Breast epithelium (tissue), 4 donors: ENCODE measurements around the gene CAMK2B. TPM values are rescaled to one million over a fixed set of nuclear protein-coding genes. Genes with fewer than 3 reads are reported as not detected.
A peak's percentile ranks its signal among the peaks of the same experiment; 100 is the strongest.

Experiments
- DNase-seq, 2 donors: peaks; one replicate each; pipeline ENCODE4 v3.0.0-alpha.2; 2019; ENCODE audit warnings: low spot score in 2 of 2
- H3K27ac ChIP-seq, 2 donors: fragments of 200-600 bp; sonication (generic) in 1 of 2; one replicate each; pipeline ENCODE4 v1.5.1; 2016 to 2019; ENCODE audit warnings: mild to moderate bottlenecking in 1 of 2
- H3K27me3 ChIP-seq, 2 donors: fragments of 200-600 bp; sonication (generic) in 1 of 2; one replicate each; pipeline versions ENCODE4 v1.5.1 to v1.6.0; 2017 to 2019; ENCODE audit warnings: control low read depth in 1 of 2, mild to moderate bottlenecking in 1 of 2
- H3K36me3 ChIP-seq: fragments of 200-600 bp; one replicate; pipeline ENCODE4 v1.5.1; 2019
- H3K4me1 ChIP-seq, 2 donors: fragments of 200-600 bp; sonication (generic); one replicate each; pipeline ENCODE4 v1.5.1; 2016 to 2019; ENCODE audit warnings: control low read depth in 1 of 2
- H3K4me3 ChIP-seq, 3 donors: fragments of 200-600 bp; sonication (generic); 1 replicate in 2 of 3; 2 replicates in 1 of 3; pipeline ENCODE4 v1.5.1; 2016 to 2019; ENCODE audit warnings: mild to moderate bottlenecking in 3 of 3, moderate library complexity in 2 of 3
- H3K9me3 ChIP-seq, 2 donors: fragments of 200-600 bp; sonication (generic) in 1 of 2; one replicate each; pipeline ENCODE4 v1.5.1; 2016 to 2019; ENCODE audit warnings: control low read depth in 1 of 2
- POLR2A ChIP-seq: fragments of 450-650 bp; IDR thresholded peaks from one replicate; pipeline ENCODE4 v1.6.1; 2016; ENCODE audit warnings: antibody characterized with exemption, mild to moderate bottlenecking, moderate library complexity
- POLR2AphosphoS5 ChIP-seq, 3 donors: sonication (generic); formaldehyde crosslinking; IDR thresholded peaks; one replicate each; pipeline ENCODE4 v1.6.1; 2017; ENCODE audit warnings: antibody characterized with exemption in 3 of 3
- intact Hi-C: fragments of 100-400 bp; cut with DNase I; formaldehyde crosslinking; loops from one replicate; pipeline ENCODE4 v1.15.1; 2023; ENCODE audit warnings: low total_unique reads
- total RNA-seq, 3 donors: library from RNA; depleted of rRNA; stranded (reverse); fragments of >200 nt; gene quantifications; one replicate each; pipeline ENCODE4 v1.1.0, GENCODE V29; 2016
- TF ChIP-seq, protein P1 (sequence below), 3 donors: fragments of 450-650 bp; IDR thresholded peaks; one replicate each; pipeline ENCODE4 v1.5.1; 2016 to 2017; ENCODE audit warnings: antibody characterized with exemption in 3 of 3, mild to moderate bottlenecking in 3 of 3, moderate library complexity in 3 of 3

CAMK2B gene
- total RNA-seq, 3 donors from 2014 or later, result 2.0 to 9.2 TPM; not detected in 1

DNA sequence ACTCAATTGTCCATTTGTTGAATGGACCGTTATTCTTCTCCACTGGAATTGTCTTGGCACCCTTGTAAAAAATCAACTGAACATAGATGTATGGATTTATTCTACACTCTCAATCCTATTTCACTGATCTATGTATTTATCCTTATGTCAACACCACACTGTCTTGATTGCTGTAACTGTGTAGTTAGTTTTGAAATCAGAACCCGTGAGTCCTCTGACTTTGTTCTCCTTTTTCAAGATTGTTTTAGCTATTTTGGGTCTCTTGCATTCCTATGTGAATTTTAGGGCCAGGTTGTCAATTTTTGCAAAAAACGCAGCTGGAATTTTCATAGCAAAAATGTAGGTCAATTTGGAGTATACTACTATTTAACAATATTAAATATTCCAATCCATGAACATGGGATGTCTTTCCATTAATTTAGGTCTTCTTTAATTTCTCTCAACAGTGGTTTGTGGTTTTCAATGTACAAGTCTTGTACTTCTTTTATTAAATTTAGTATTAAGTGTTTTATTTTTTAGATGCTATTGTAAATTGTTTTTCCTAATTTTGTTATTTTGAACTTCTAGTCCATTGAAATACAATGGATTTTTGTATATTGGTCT lies 10.0 kb downstream of the CAMK2B start:
- Histone ChIP-seq H3K4me1 (no peaks in the 10 kb centered on the region), H3K36me3 (no peaks in the 10 kb centered on the region), H3K27ac (no peak overlapping the region), H3K9me3 (peaks cover 0 to 8% of the 10 kb centered on the region in 2 donors), H3K27me3 (no peaks in the 10 kb centered on the region), H3K4me3 (no peak overlapping the region)
- TF ChIP-seq POLR2AphosphoS5 (IDR thresholded peaks at IDR 0.05), result no peak
- TF ChIP-seq, protein P1, sequence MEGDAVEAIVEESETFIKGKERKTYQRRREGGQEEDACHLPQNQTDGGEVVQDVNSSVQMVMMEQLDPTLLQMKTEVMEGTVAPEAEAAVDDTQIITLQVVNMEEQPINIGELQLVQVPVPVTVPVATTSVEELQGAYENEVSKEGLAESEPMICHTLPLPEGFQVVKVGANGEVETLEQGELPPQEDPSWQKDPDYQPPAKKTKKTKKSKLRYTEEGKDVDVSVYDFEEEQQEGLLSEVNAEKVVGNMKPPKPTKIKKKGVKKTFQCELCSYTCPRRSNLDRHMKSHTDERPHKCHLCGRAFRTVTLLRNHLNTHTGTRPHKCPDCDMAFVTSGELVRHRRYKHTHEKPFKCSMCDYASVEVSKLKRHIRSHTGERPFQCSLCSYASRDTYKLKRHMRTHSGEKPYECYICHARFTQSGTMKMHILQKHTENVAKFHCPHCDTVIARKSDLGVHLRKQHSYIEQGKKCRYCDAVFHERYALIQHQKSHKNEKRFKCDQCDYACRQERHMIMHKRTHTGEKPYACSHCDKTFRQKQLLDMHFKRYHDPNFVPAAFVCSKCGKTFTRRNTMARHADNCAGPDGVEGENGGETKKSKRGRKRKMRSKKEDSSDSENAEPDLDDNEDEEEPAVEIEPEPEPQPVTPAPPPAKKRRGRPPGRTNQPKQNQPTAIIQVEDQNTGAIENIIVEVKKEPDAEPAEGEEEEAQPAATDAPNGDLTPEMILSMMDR (IDR thresholded peaks at IDR 0.05), result no peak
- no peak for TF ChIP-seq POLR2A
- intact Hi-C loops, result no loop called here
- no peak for DNase-seq

DNA sequence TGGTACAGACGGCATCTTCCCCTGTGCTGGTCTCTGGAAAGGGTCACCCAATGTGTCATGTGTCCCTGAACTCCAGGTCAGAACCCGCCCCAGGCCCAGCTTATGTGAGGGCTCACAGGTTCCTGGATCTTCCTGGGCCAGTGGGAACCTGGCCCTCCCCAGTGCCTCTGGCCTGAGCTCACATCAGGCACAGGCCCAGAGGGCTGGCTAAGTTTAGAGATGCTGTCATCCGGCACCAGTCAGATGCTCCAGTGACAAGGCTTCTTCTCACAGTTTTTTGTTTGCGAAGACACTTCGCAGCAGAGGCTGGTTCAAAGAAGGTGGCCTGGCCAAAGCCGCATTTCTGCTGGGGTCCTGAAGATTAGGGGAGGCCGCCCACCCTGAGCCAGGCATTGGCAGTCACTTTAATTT lies 11.8 kb downstream of the CAMK2B start:
- Histone ChIP-seq H3K36me3 (no peaks in the 10 kb centered on the region), H3K27me3 (no peaks in the 10 kb centered on the region), H3K27ac (no peak overlapping the region), H3K9me3 (peaks cover 0 to 8% of the 10 kb centered on the region in 2 donors), H3K4me3 (no peak overlapping the region), H3K4me1 (no peaks in the 10 kb centered on the region)
- TF ChIP-seq, protein P1 (IDR thresholded peaks at IDR 0.05), result no peak
- no peak for TF ChIP-seq POLR2A
- TF ChIP-seq POLR2AphosphoS5 (IDR thresholded peaks at IDR 0.05), result no peak
- intact Hi-C loops, result no loop called here
- peak; percentile 2 to 31 for DNase-seq

DNA sequence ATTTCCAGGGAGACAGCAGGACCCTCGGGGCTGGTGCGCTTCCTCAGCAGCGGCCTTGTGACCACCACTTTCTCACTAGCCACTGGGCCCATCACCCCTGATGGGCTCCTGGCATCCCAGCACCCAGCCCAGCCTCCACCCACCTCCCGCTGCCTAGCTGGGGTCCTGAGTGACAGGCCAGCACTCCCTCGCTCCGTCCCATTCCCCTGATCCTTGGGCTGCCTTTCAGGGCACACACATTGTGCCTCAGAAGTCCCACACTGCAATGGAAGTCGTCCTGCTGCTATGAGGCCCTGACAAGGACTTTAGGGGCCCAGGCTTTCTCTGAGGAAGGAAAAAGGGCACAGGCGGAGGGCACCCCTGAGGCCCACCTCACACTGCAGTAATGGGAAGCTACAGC lies 12.4 kb downstream of the CAMK2B start:
- Histone ChIP-seq H3K4me1 (no peaks in the 10 kb centered on the region), H3K27me3 (no peaks in the 10 kb centered on the region), H3K27ac (no peak overlapping the region), H3K36me3 (no peaks in the 10 kb centered on the region), H3K4me3 (no peak overlapping the region), H3K9me3 (peaks cover 0 to 8% of the 10 kb centered on the region in 2 donors)
- DNase-seq, result peak; percentile 9 to 38
- intact Hi-C loops, result no loop called here
- TF ChIP-seq, protein P1 (IDR thresholded peaks at IDR 0.05), result no peak
- no peak for TF ChIP-seq POLR2AphosphoS5 (IDR thresholded peaks at IDR 0.05)
- TF ChIP-seq POLR2A, result no peak

DNA sequence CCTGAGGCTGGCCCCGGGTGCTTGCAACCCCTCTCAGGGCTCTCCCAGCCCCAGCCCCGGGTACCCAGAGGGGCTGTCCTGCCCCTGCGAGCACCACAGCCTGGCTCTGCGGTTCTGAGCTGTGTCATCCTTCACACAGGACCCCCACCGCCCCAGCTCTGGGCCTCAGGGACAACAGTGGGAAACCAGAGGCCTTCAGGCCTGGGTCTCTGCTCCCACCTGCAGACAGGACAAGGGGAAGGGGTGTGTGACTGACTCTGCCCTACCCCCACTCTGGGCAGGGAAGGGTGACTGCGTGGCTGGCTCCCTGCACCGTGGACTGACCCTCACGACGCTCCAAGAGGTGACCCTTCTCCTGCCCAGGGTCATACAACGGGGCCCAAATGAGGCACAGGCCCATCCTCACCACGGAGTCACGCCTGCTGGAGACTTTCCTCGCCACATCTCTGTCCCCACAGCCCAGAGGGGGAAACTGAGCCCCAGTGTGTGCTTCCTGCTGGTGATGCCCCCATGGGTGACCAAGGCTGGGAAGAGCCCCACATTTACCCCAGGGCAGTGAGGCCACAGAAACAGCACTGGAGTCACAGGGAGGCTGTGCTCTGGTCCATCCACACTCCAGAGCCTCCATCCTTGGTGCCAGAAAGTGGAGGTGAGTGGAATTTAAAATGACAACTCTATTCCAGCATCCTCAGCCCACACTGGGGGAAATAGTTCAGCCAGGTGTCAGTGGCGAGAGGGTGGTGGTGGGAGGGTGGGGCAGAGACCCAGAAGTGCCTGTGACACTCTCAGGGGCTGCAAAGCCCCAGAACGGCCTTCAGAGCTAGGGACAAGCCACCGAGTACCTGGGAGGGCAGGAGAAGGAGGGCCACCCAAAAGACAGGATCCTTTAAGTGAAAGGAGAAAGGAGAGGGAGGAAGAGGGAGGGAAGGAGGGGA lies 13.6 kb downstream of the CAMK2B start:
- TF ChIP-seq, protein P1 (IDR thresholded peaks at IDR 0.05), result no peak
- TF ChIP-seq POLR2A, result no peak
- no peak for TF ChIP-seq POLR2AphosphoS5 (IDR thresholded peaks at IDR 0.05)
- H3K4me3 ChIP-seq, result no peak overlapping the region

More for the DNA sequence above, 13.6 kb downstream of the CAMK2B start:
- no peaks in the 10 kb centered on the region for H3K36me3 ChIP-seq
- H3K27ac ChIP-seq, result no peak overlapping the region
- H3K27me3 ChIP-seq, result no peaks in the 10 kb centered on the region
- intact Hi-C loops, result no loop called here
- no peaks in the 10 kb centered on the region for H3K4me1 ChIP-seq
- H3K9me3 ChIP-seq, result peaks cover 0 to 8% of the 10 kb centered on the region in 2 donors
- DNase-seq, result peak; percentile 8 to 41
